Measurements from ENCODE around the gene NOM1. TPM values are rescaled to one million over a fixed set of nuclear protein-coding genes. Genes with fewer than 3 reads are reported as not detected.
A peak's percentile ranks its signal among the peaks of the same experiment; 100 is the strongest.
"Not testable (repeated sequence)": the region's sequence is repeated elsewhere in the genome, so short reads cannot be mapped to it uniquely, and the experiment has no call there.

The NOM1 gene
- total RNA-seq, 1 donor, result 11.6 TPM

- Histone ChIP-seq H3K27ac (ENCODE audit: low read depth, low read length) (no peak overlapping the region), H3K9me3 (ENCODE audit: low read depth, low read length) (no peaks in the 10 kb centered on the region), H3K36me3 (ENCODE audit: insufficient read depth, low read length) (no peaks in the 10 kb centered on the region), H4K20me1 (ENCODE audit: insufficient read depth, low read length) (no peaks in the 10 kb centered on the region), H3K4me1 (ENCODE audit: insufficient read depth, low read length) (no peaks in the 10 kb centered on the region), H3K27me3 (ENCODE audit: insufficient read depth, low read length) (peaks cover 16% of the 10 kb centered on the region), H3K4me3 (ENCODE audit: insufficient read depth, low read length) (no peak overlapping the region), H2AFZ (ENCODE audit: low read length) (no peak overlapping the region), H3K4me2 (ENCODE audit: insufficient read depth, low read length) (no peak overlapping the region), H3K79me2 (ENCODE audit: insufficient read depth, low read length) (no peaks in the 10 kb centered on the region)
- peak; percentile 51 for DNase-seq (ENCODE audit: insufficient read length, low spot score, missing footprints)
- TF ChIP-seq CTCF (IDR thresholded peaks at IDR 0.05; ENCODE audit: extremely low read depth, low read depth, low read length), result no peak
These were observed 29.4 kb upstream of the NOM1 start for GRCh38 chr7:156920076-156920475.

GRCh38 chr7:156920487-156921373 lies 28.8 kb upstream of the NOM1 start:
- not testable (repeated sequence) for H3K4me3 ChIP-seq (ENCODE audit: insufficient read depth, low read length); H3K4me2 ChIP-seq (ENCODE audit: insufficient read depth, low read length); H3K4me1 ChIP-seq (ENCODE audit: insufficient read depth, low read length); DNase-seq (ENCODE audit: insufficient read length, low spot score, missing footprints); H2AFZ ChIP-seq (ENCODE audit: low read length); H4K20me1 ChIP-seq (ENCODE audit: insufficient read depth, low read length); H3K27ac ChIP-seq (ENCODE audit: low read depth, low read length); H3K9me3 ChIP-seq (ENCODE audit: low read depth, low read length); H3K79me2 ChIP-seq (ENCODE audit: insufficient read depth, low read length); H3K36me3 ChIP-seq (ENCODE audit: insufficient read depth, low read length)
- peaks cover 15% of the 10 kb centered on the region for H3K27me3 ChIP-seq (ENCODE audit: insufficient read depth, low read length)

GRCh38 chr7:156922304-156922703 lies 27.2 kb upstream of the NOM1 start:
- not testable (repeated sequence) for H4K20me1 ChIP-seq (ENCODE audit: insufficient read depth, low read length); H3K4me3 ChIP-seq (ENCODE audit: insufficient read depth, low read length); H3K4me1 ChIP-seq (ENCODE audit: insufficient read depth, low read length); H3K79me2 ChIP-seq (ENCODE audit: insufficient read depth, low read length); H3K4me2 ChIP-seq (ENCODE audit: insufficient read depth, low read length); DNase-seq (ENCODE audit: insufficient read length, low spot score, missing footprints); H3K9me3 ChIP-seq (ENCODE audit: low read depth, low read length); H2AFZ ChIP-seq (ENCODE audit: low read length); H3K36me3 ChIP-seq (ENCODE audit: insufficient read depth, low read length); H3K27ac ChIP-seq (ENCODE audit: low read depth, low read length)
- peaks cover 10% of the 10 kb centered on the region for H3K27me3 ChIP-seq (ENCODE audit: insufficient read depth, low read length)

GRCh38 chr7:156925821-156926220 lies 23.7 kb upstream of the NOM1 start:
- H2AFZ ChIP-seq (ENCODE audit: low read length); H3K27ac ChIP-seq (ENCODE audit: low read depth, low read length); H3K36me3 ChIP-seq (ENCODE audit: insufficient read depth, low read length); H3K4me2 ChIP-seq (ENCODE audit: insufficient read depth, low read length); H3K9me3 ChIP-seq (ENCODE audit: low read depth, low read length); H3K4me1 ChIP-seq (ENCODE audit: insufficient read depth, low read length); H4K20me1 ChIP-seq (ENCODE audit: insufficient read depth, low read length); DNase-seq (ENCODE audit: insufficient read length, low spot score, missing footprints); H3K27me3 ChIP-seq (ENCODE audit: insufficient read depth, low read length); H3K79me2 ChIP-seq (ENCODE audit: insufficient read depth, low read length); H3K4me3 ChIP-seq (ENCODE audit: insufficient read depth, low read length): not testable (repeated sequence)

- H3K4me2 ChIP-seq (ENCODE audit: insufficient read depth, low read length), result peak overlapping the region; percentile 44
- peak overlapping the region; percentile 2 for H2AFZ ChIP-seq (ENCODE audit: low read length)
- no peak overlapping the region for H3K27ac ChIP-seq (ENCODE audit: low read depth, low read length)
- H3K36me3 ChIP-seq (ENCODE audit: insufficient read depth, low read length), result no peaks in the 10 kb centered on the region
- H3K27me3 ChIP-seq (ENCODE audit: insufficient read depth, low read length), result peaks cover 5% of the 10 kb centered on the region
- no peaks in the 10 kb centered on the region for H4K20me1 ChIP-seq (ENCODE audit: insufficient read depth, low read length)
- no peaks in the 10 kb centered on the region for H3K79me2 ChIP-seq (ENCODE audit: insufficient read depth, low read length)
- TF ChIP-seq CTCF (IDR thresholded peaks at IDR 0.05; ENCODE audit: extremely low read depth, low read depth, low read length), result no peak
- peak; percentile 90 for DNase-seq (ENCODE audit: insufficient read length, low spot score, missing footprints)
- H3K4me1 ChIP-seq (ENCODE audit: insufficient read depth, low read length), result peaks cover 7% of the 10 kb centered on the region
- H3K4me3 ChIP-seq (ENCODE audit: insufficient read depth, low read length), result peak overlapping the region; percentile 45
- H3K9me3 ChIP-seq (ENCODE audit: low read depth, low read length), result no peaks in the 10 kb centered on the region
These were observed 21.7 kb upstream of the NOM1 start for GRCh38 chr7:156927571-156928405.
